Hepatocyte (in vitro differentiated cells): ENCODE data around the gene TBR1.

Experiments
- CTCF ChIP-seq: fragments of 200-600 bp; sonication (generic); IDR thresholded peaks from 2 replicates; pipeline ENCODE4 v1.5.1; 2016; ENCODE audit warnings: antibody characterized with exemption, mild to moderate bottlenecking; ENCODE audit not compliant: poor library complexity
- EZH2 ChIP-seq: fragments of 200-600 bp; sonication (generic); IDR thresholded peaks from 2 replicates; pipeline ENCODE4 v1.6.1; 2016; ENCODE audit warnings: antibody characterized with exemption, mild to moderate bottlenecking, borderline replicate concordance
- EZH2phosphoT487 ChIP-seq: fragments of 200-600 bp; sonication (generic); IDR thresholded peaks from one replicate; pipeline ENCODE4 v1.6.1; 2018; ENCODE audit warnings: antibody characterized with exemption, mild to moderate bottlenecking, low read depth, moderate library complexity; ENCODE audit not compliant: unreplicated experiment, severe bottlenecking

GRCh38 chr2:161373942-161374341 is 42.2 kb upstream of the TBR1 start:
- TF ChIP-seq EZH2 = no peak
- no peak for TF ChIP-seq CTCF
- no peak for TF ChIP-seq EZH2phosphoT487
